Urinary bladder (tissue), 4 donors: Measurements from ENCODE around the gene GRIA1. TPM values are rescaled to one million over a fixed set of nuclear protein-coding genes. Genes with fewer than 3 reads are reported as not detected.

Source experiments
- DNase-seq: peaks from one replicate; pipeline ENCODE4 v3.0.0-alpha.2; 2015; ENCODE audit errors: extremely low spot score
- H3K27ac ChIP-seq: one replicate; pipeline ENCODE4 v1.5.1; 2013; ENCODE audit warnings: low read depth, mild to moderate bottlenecking, moderate library complexity
- H3K36me3 ChIP-seq: one replicate; pipeline ENCODE4 v1.6.1; 2013; ENCODE audit warnings: mild to moderate bottlenecking, moderate library complexity; ENCODE audit not compliant: insufficient read depth
- H3K4me1 ChIP-seq: one replicate; pipeline ENCODE4 v1.6.1; 2013; ENCODE audit warnings: mild to moderate bottlenecking, moderate library complexity; ENCODE audit not compliant: insufficient read depth
- H3K4me3 ChIP-seq: one replicate; pipeline ENCODE4 v1.5.1; 2013; ENCODE audit warnings: low read depth, low read length
- WGBS: extraction: QIAGEN DNeasy Blood & Tissue Kit; methylation state at CpG from one replicate; pipeline ENCODE4 v1.1.7; 2013; 5-methylcytosine and 5-hydroxymethylcytosine counted together
- polyA plus RNA-seq: library from polyadenylated mRNA; stranded (reverse); fragments of 200-250 nt; gene quantifications from one replicate; pipeline ENCODE4 v1.2.3, GENCODE V29; 2013
- total RNA-seq: library from RNA; depleted of rRNA; stranded (reverse); fragments of >200 nt; gene quantifications from one replicate; pipeline ENCODE4 v1.2.3, GENCODE V29; 2014
- donor health status: healthy with polysubstance abuse.
- donor health status: healthy.

The GRIA1 gene
- total and polyA plus RNA-seq, 2 donors = 0.27 to 3.0 TPM

- no peak for DNase-seq
- Histone ChIP-seq H3K36me3 (no peaks in the 10 kb centered on the region), H3K4me1 (no peaks in the 10 kb centered on the region), H3K4me3 (no peak overlapping the region), H3K27ac (no peak overlapping the region)
- WGBS = 44% methylated on average over 2 of the region's 2 CpGs
Observed at GRCh38 chr5:153618307-153618706, 127.8 kb downstream of the GRIA1 start.

GRCh38 chr5:153618867-153619266 is 128.4 kb downstream of the GRIA1 start:
- Histone ChIP-seq H3K4me1 (no peaks in the 10 kb centered on the region), H3K27ac (no peak overlapping the region), H3K36me3 (no peaks in the 10 kb centered on the region), H3K4me3 (no peak overlapping the region)
- DNase-seq = no peak

GRCh38 chr5:153619771-153620170 is 129.3 kb downstream of the GRIA1 start:
- H3K36me3 ChIP-seq = no peaks in the 10 kb centered on the region
- no peak for DNase-seq
- H3K27ac ChIP-seq = no peak overlapping the region
- H3K4me1 ChIP-seq = no peaks in the 10 kb centered on the region
- 68% methylated on average over 1 of the region's 1 CpG for WGBS
- H3K4me3 ChIP-seq = no peak overlapping the region

GRCh38 chr5:153623124-153623523 is 132.7 kb downstream of the GRIA1 start:
- no peaks in the 10 kb centered on the region for H3K36me3 ChIP-seq
- WGBS = 92% methylated on average over 3 of the region's 3 CpGs
- no peak overlapping the region for H3K27ac ChIP-seq
- H3K4me1 ChIP-seq = no peaks in the 10 kb centered on the region
- no peak overlapping the region for H3K4me3 ChIP-seq
- DNase-seq = no peak

- Histone ChIP-seq H3K27ac (no peak overlapping the region), H3K36me3 (no peaks in the 10 kb centered on the region), H3K4me3 (no peak overlapping the region), H3K4me1 (no peaks in the 10 kb centered on the region)
- DNase-seq = no peak
- 71% methylated on average over 5 of the region's 5 CpGs for WGBS
Observed at GRCh38 chr5:153623751-153624450, 133.4 kb downstream of the GRIA1 start.

GRCh38 chr5:153624451-153624765 is 133.9 kb downstream of the GRIA1 start:
- no peaks in the 10 kb centered on the region for H3K4me1 ChIP-seq
- no peak overlapping the region for H3K4me3 ChIP-seq
- no peaks in the 10 kb centered on the region for H3K36me3 ChIP-seq
- no peak overlapping the region for H3K27ac ChIP-seq
- no peak for DNase-seq
- WGBS = 33% methylated on average over 3 of the region's 3 CpGs

GRCh38 chr5:153625826-153626354 is 135.4 kb downstream of the GRIA1 start:
- H3K4me1 ChIP-seq = no peaks in the 10 kb centered on the region
- DNase-seq = no peak
- WGBS = 77% methylated on average over 7 of the region's 7 CpGs
- no peak overlapping the region for H3K27ac ChIP-seq
- H3K4me3 ChIP-seq = no peak overlapping the region
- H3K36me3 ChIP-seq = no peaks in the 10 kb centered on the region

GRCh38 chr5:153626836-153627235 is 136.4 kb downstream of the GRIA1 start:
- no peak overlapping the region for H3K4me3 ChIP-seq
- H3K4me1 ChIP-seq = no peaks in the 10 kb centered on the region
- 44% methylated on average over 2 of the region's 2 CpGs for WGBS
- H3K36me3 ChIP-seq = no peaks in the 10 kb centered on the region
- no peak for DNase-seq
- no peak overlapping the region for H3K27ac ChIP-seq

GRCh38 chr5:153629027-153629895 is 138.8 kb downstream of the GRIA1 start:
- Histone ChIP-seq H3K36me3 (no peaks in the 10 kb centered on the region), H3K4me1 (no peaks in the 10 kb centered on the region), H3K27ac (no peak overlapping the region), H3K4me3 (no peak overlapping the region)
- WGBS = 52% methylated on average over 9 of the region's 9 CpGs
- no peak for DNase-seq

GRCh38 chr5:153630546-153630945 is 140.1 kb downstream of the GRIA1 start:
- Histone ChIP-seq H3K4me3 (no peak overlapping the region), H3K36me3 (no peaks in the 10 kb centered on the region), H3K27ac (no peak overlapping the region), H3K4me1 (no peaks in the 10 kb centered on the region)
- no peak for DNase-seq

- DNase-seq = no peak
- no peak overlapping the region for H3K4me3 ChIP-seq
- H3K4me1 ChIP-seq = no peaks in the 10 kb centered on the region
- no peaks in the 10 kb centered on the region for H3K36me3 ChIP-seq
- no peak overlapping the region for H3K27ac ChIP-seq
Observed at GRCh38 chr5:153632748-153633290, 142.3 kb downstream of the GRIA1 start.

GRCh38 chr5:153636670-153637451 is 146.4 kb downstream of the GRIA1 start:
- no peak for DNase-seq
- 82% methylated on average over 1 of the region's 1 CpG for WGBS

GRCh38 chr5:153640293-153640692 is 149.8 kb downstream of the GRIA1 start:
- Histone ChIP-seq H3K4me1 (no peaks in the 10 kb centered on the region), H3K27ac (no peak overlapping the region), H3K36me3 (no peaks in the 10 kb centered on the region), H3K4me3 (no peak overlapping the region)
- WGBS = 74% methylated on average over 2 of the region's 2 CpGs
- no peak for DNase-seq

More at GRCh38 chr5:153636670-153637451, 146.4 kb downstream of the GRIA1 start:
- H3K36me3 ChIP-seq = no peaks in the 10 kb centered on the region
- no peak overlapping the region for H3K27ac ChIP-seq
- H3K4me3 ChIP-seq = no peak overlapping the region
- H3K4me1 ChIP-seq = no peaks in the 10 kb centered on the region
